Measurements from ENCODE around the gene MTFR1L.
A peak's percentile ranks its signal among the peaks of the same experiment; 100 is the strongest.

The MTFR1L gene

GRCh38 chr1:25792115-25792514 is 27.6 kb upstream of the MTFR1L start:
- no peak for DNase-seq

- DNase-seq = no peak
Observed at GRCh38 chr1:25793585-25794170, 26.1 kb upstream of the MTFR1L start.

- DNase-seq = no peak
Observed at GRCh38 chr1:25794325-25794724, 25.4 kb upstream of the MTFR1L start.

DNA sequence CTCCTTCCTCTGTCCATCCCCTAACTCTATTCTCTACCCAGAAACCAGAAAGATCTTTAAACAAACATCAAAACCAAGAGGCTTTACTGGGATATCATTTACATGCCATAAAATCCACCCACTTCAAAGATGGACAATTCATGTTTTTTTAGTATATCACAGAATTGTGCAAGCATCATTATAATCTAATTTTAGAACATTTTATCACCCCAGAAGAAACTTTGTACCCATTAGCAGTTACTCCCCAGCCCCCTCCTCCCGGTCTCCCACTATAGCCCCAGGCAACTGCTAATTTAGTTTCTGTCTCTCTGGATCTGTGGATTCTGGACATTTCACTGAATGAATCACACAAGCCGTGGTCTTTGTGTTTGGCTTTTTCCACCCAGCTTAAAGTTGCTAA is 24.5 kb upstream of the MTFR1L start:
- no peak for DNase-seq

DNA sequence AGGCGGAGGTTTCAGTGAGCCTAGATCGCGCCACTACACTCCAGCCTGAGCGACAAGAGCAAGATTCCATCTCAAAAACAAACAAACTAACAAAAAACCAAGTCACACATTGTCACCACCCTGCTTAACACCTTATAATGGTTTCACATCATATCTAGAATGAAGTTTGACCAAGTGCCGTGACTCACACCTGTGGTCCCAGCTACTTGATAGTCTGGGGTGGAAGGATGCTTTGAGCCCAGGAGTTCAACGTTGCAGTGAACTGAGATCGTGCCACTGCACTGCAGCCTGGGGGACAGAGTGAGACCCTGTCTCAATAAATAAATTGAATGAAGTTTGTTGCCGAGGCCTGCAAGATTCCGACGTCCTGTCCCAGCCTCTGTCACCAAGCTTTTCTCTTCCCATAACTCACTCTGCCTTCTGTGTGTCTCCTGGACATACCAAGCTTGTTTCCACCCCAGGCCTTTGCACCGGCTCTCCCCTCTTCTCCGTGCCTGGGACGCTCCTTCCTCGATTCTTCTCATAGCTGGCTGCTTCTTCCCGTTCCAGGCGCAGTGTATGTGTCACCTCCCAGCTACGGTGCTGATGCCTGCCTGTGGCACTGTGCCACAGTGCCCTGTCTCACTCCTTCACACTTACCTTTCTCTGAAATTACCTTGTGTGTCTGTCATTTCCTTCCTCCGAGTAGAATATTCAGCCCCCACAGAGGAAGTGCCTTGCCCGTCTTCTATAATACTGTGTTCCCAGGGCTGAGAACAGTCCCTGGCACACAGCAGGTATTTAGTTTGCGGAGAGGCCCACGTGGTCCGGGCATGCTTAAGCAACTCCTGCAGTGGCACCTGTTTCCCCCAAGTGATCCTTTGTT is 23.6 kb upstream of the MTFR1L start:
- DNase-seq = peak; percentile 34

DNA sequence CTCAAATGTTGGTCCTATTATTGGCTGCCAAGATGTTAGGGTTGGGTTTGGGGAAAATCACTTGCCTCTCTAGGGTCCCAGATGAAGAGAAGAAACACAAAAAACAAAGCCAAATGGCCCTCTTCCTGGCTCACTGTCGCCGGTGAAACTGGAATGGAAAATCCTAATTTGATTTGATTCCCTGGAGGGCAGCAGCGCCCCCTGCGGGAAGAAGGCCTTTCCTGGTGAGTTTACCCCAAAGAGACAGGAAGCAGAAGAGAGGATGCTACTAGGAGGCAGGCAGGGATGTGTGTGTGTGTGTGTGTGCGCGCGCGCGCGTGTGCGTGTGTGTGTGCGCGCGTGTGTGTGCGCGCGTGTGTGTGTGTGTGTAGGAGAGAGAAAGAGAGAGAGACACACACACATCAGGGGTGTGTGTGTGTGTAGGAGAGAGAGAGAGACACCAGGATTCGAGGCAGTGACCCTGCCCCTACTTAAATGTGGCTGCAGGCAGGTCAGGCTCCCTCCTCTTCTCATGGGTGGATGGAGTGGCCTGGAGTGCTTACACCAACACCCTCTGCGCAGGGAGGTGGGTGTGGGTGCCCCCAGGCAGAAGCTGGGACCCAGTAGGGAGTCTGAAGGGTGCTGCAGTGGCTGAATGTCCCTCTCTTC is 22.8 kb upstream of the MTFR1L start:
- DNase-seq = peak; percentile 80

DNA sequence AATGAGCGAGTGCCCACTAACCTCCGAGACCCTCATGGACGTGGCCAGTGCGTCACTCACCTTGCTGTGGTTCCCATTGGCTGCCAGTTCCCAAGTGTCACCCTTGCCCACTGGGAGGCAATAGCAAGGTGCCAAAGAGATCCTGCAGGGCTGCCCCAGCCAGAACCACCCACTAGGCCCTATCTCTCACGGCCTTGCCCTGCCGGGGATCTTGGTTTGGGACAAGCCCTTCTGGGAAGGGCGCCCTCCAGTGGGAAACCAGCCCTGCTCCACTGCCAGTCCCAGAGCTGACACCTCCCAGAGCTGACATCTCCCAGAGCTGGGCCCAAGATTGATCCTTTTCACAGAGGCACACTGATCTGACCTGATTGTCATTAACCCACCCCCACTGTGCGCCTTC is 21.8 kb upstream of the MTFR1L start:
- DNase-seq = no peak

- no peak for DNase-seq
Observed at GRCh38 chr1:25798666-25799351, 20.9 kb upstream of the MTFR1L start.

GRCh38 chr1:25799352-25799934 is 20.3 kb upstream of the MTFR1L start:
- DNase-seq = peak; percentile 85

DNA sequence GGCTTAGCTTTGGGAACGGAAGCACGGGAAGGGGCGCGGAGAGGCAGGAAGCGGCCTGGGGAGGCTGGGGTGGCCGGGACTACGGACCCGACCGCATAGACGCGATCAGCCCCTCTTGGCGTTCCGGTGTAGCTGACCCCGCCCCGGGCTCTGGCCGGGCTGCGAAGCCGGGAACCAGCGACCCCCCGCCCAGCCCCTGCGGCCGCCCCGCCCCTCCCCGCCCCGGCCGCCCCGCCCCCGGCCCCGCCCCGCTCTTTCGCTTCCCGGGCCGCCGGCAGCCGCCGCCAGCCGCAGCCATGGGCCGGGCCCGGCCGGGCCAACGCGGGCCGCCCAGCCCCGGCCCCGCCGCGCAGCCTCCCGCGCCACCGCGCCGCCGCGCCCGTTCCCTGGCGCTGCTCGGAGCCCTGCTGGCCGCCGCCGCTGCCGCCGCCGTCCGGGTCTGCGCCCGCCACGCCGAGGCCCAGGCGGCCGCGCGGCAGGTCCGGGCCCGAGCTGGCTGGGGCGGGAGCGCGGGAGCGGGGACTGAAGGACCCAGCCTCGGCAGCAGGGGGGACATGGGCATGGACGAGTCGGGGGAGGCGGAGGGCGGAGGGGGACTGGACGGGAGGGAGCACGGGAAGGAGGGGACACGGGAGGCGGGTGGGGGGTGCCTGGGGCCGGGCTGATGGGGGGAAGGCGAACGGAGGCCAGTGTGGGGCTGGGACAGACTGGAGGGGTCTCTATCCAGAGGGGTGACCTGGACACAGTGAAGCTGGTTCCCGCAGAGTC is 19.6 kb upstream of the MTFR1L start, which contains the start of gene SELENON:
TSS of gene SELENON (plus strand) at position 259 of the 768 bp plus-strand sequence. CDS start at position 297, 38 bp downstream.
- no peak for DNase-seq

GRCh38 chr1:25800703-25801377 is 18.9 kb upstream of the MTFR1L start:
- DNase-seq = peak; percentile 53

GRCh38 chr1:25802915-25803314 is 16.8 kb upstream of the MTFR1L start:
- no peak for DNase-seq

GRCh38 chr1:25803368-25803767 is 16.4 kb upstream of the MTFR1L start:
- DNase-seq = no peak

DNA sequence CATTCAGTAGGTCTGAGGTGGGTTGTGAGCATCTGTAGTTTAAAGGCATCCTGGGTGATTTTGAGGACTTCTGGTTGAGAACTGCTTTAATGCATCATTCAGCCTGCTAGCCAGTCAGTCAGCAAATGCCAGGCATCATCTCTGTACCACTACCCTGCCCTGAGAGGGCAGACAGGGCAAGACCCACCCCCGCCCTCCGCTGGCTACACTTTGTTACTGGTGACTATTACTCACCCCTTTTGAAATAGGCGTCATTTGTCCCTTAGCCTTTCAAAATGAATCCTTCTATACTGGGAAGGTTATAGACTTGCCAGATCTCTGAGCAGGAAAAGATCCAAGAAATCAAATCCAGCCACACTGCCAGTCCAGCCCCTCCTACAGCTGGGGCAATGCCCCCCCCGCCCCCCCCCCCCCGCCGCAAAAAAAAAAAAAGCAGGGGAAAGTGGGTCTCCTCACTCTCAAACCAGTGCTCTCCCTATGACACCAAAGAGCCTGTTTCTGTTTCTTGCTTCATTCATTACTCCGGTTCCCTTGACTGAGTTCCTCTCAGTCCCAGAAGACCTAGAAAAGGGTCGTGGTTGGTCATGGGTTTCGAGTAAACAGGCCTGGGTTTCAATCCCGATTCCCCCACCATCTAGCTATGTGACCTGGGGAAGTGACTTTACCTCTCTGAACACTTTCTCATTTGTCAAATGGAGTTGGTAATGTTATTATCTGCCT is 15.3 kb upstream of the MTFR1L start:
- DNase-seq = no peak

DNA sequence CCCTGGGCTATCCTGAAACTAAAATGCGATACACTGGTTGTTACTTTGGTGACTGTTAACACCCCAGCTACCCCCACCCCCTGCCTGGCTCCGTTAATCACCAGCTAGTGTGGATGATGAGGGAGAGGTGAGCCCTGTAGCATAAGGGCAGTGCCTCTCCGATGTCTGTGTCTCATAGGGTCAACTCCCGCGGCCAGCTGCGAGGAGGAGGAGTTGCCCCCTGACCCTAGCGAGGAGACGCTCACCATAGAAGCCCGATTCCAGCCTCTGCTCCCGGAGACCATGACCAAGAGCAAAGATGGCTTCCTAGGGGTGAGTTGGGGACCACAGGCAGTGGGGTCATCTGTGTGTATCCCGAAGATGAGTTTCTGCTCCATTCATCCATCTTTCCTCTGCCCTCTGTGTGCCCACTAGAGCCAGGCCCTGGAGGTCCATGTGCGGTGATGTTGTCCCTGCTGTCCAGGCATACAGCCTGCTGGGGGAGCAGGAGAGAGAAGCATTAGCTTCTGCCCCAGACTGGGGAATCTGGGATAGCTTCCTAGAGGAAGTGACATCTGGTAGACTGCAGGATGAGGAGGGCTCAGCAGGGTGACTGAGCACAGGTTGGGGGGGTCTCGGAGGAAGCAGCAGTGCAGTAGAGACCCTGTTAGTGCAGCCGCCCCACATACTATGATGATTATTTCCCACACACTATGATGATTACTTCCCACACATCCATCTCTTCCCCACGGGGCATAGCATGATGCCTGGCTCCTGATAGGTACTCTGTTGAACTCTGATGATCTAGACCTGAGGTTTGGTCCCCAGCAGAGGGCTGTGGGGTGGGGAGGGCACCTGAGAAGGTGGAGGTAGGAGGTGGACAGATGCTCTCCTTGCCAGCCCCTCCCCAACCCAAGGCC is 14.5 kb upstream of the MTFR1L start:
- DNase-seq = no peak

GRCh38 chr1:25805863-25806225 is 13.9 kb upstream of the MTFR1L start:
- DNase-seq = no peak

- DNase-seq = no peak
Observed at GRCh38 chr1:25806418-25806817, 13.3 kb upstream of the MTFR1L start.

GRCh38 chr1:25807480-25808390 is 12.0 kb upstream of the MTFR1L start:
- DNase-seq = no peak

Measured in retina (tissue), 1 donor.